SU-DHL-6 (cell line): Measurements from ENCODE around the gene ATG12.

Experiments
- CTCF ChIP-seq: fragments of 200-600 bp; sonication (generic); IDR thresholded peaks from one replicate; pipeline ENCODE4 v1.5.1; 2017; ENCODE audit warnings: antibody characterized with exemption, mild to moderate bottlenecking, low read length, moderate library complexity; ENCODE audit not compliant: insufficient read depth, poor library complexity, severe bottlenecking
- EZH2phosphoT487 ChIP-seq: fragments of 200-600 bp; sonication (generic), shearing (Covaris generic); conservative IDR thresholded peaks from 2 replicates; pipeline ENCODE4 v1.6.1; 2018; ENCODE audit warnings: mild to moderate bottlenecking, antibody characterized with exemption, low read length, moderate library complexity, mixed read lengths

- TF ChIP-seq CTCF (no peak), EZH2phosphoT487 (no peak)
Measured at GRCh38 chr5:115801984-115802383, 39.4 kb downstream of the ATG12 start.
